Colonic mucosa (tissue), 4 donors: Measurements from ENCODE around the gene OR7D2. TPM values are rescaled to one million over a fixed set of nuclear protein-coding genes. Genes with fewer than 3 reads are reported as not detected.
A peak's percentile ranks its signal among the peaks of the same experiment; 100 is the strongest.

ENCODE experiments used
- DNase-seq: peaks from one replicate; pipeline ENCODE4 v3.0.0-alpha.2; 2020
- H3K27ac ChIP-seq: fragments of 200-600 bp; one replicate; pipeline ENCODE4 v1.8.0; 2021
- H3K27me3 ChIP-seq: fragments of 200-600 bp; one replicate; pipeline ENCODE4 v1.8.0; 2021
- H3K36me3 ChIP-seq: fragments of 200-600 bp; one replicate; pipeline ENCODE4 v1.8.0; 2021
- H3K4me1 ChIP-seq: fragments of 200-600 bp; one replicate; pipeline ENCODE4 v1.8.0; 2021; ENCODE audit warnings: mild to moderate bottlenecking
- H3K4me3 ChIP-seq: fragments of 200-600 bp; one replicate; pipeline ENCODE4 v1.8.0; 2021
- H3K9ac ChIP-seq, 2 donors: one replicate each; pipeline ENCODE4 v1.7.0; 2013; ENCODE audit warnings: control low read depth in 2 of 2, low read depth in 2 of 2, low read length in 2 of 2
- H3K9me3 ChIP-seq: fragments of 200-600 bp; one replicate; pipeline ENCODE4 v1.8.0; 2021
- intact Hi-C: fragments of 100-400 bp; cut with DNase I; formaldehyde crosslinking; loops from one replicate; pipeline ENCODE4 v1.14.1; 2022
- total RNA-seq, 2 donors: library from RNA; stranded (reverse); fragmentation: NEBNext Ultra II Directional in 1 of 2; extraction: Animal tissue kit (Norgen Biotek cat#: 25700) in 1 of 2; gene quantifications; one replicate each; pipeline ENCODE4 v1.2.1, GENCODE V29; 2021
- TF ChIP-seq, protein P1 (sequence below): fragments of 200-600 bp; IDR thresholded peaks from one replicate; pipeline ENCODE4 v1.8.0; 2022; ENCODE audit warnings: antibody characterized with exemption, mild to moderate bottlenecking
- donor health status: healthy.
- donor health status: DM: no; HTN: no; CAD: no.
- donor health status: DM: no; HTN: no; CAD: no.

The OR7D2 gene
- under 1 TPM; 0.07 to 0.08 TPM for total RNA-seq

DNA sequence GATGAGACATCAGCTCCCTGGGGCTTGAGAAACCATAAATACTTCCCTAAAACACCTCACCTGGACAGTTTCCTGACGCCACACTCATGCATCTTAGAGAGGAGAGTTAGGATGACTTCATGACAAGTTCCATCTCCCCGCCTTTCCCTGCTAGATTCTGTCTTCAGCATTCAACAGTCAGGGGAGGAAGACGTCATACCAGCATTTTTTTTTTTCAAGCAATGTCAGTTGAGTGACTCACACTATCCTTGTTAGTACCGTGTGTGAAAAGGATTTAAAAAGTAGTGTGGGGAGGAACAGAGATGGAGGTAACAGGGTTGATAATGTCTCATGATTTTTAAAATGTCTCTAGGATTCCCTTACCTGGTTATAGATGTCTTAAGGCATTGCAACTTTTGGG lies at the start of gene OR7D2:
Gene OR7D2 (plus strand): TSS at position 79 of the 400 bp plus-strand sequence. CDS start 6,803 bp downstream, outside the sequence.
- DNase-seq = no peak
- no peaks in the 10 kb centered on the region for H3K27me3 ChIP-seq
- TF ChIP-seq, protein P1, sequence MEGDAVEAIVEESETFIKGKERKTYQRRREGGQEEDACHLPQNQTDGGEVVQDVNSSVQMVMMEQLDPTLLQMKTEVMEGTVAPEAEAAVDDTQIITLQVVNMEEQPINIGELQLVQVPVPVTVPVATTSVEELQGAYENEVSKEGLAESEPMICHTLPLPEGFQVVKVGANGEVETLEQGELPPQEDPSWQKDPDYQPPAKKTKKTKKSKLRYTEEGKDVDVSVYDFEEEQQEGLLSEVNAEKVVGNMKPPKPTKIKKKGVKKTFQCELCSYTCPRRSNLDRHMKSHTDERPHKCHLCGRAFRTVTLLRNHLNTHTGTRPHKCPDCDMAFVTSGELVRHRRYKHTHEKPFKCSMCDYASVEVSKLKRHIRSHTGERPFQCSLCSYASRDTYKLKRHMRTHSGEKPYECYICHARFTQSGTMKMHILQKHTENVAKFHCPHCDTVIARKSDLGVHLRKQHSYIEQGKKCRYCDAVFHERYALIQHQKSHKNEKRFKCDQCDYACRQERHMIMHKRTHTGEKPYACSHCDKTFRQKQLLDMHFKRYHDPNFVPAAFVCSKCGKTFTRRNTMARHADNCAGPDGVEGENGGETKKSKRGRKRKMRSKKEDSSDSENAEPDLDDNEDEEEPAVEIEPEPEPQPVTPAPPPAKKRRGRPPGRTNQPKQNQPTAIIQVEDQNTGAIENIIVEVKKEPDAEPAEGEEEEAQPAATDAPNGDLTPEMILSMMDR = no peak
- H3K9me3 ChIP-seq = no peaks in the 10 kb centered on the region
- H3K9ac ChIP-seq = no peak within 1 kb of the TSS
- H3K4me1 ChIP-seq = no peaks in the 10 kb centered on the region
- intact Hi-C loops = no loop called here
- H3K36me3 ChIP-seq = no peaks in the 10 kb centered on the region
- H3K4me3 ChIP-seq = no peak within 1 kb of the TSS
- H3K27ac ChIP-seq = no peak within 1 kb of the TSS

DNA sequence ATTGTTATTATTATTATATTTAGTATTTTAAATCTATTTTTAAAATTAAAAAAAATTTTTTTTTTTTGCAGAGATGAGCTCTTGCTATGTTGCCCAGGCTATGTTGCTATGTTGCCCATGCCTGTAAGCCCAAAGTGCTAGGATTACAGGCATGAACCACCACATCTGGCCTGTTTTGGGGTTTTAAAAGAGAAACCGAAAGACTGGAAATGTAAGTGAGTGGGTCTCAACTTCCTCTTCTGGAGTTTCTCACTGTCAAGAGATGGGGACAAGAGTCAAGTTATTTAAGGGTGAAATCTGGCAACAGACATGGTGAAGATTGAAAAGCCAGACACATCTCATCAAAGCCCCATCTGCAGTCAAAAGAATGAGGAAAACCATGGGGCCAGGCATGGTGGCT lies 47.8 kb upstream of the OR7D2 start:
- Histone ChIP-seq H3K9ac (no peak overlapping the region), H3K4me3 (no peak overlapping the region), H3K4me1 (no peaks in the 10 kb centered on the region), H3K27ac (no peak overlapping the region), H3K36me3 (no peaks in the 10 kb centered on the region), H3K27me3 (no peaks in the 10 kb centered on the region), H3K9me3 (no peaks in the 10 kb centered on the region)
- intact Hi-C loops = loop anchor here (10.0 kb wide), 1 partner anchor 664 kb away; no protein-coding TSS in a partner anchor
- TF ChIP-seq, protein P1 = no peak
- DNase-seq = no peak

DNA sequence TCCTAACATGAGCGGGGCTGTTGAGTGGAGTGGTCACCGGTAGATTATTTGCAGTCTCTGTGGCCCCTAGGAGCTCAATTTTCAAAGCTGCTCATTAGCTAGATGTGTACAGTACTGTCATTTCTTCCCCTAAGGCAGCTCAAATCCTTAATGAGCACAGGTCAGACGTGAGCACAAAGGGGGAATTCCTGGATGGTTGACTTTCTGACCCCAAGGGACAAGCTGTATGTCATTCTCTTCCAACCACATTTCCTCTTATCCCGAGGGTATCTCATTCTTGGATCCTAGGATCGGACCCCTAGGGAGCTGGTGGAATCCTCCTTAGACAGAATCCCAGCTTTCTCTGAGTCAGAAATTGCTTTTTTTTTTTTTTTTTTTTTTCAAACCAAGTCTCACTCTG lies 46.4 kb upstream of the OR7D2 start:
- H3K9ac ChIP-seq = no peak overlapping the region
- no peak overlapping the region for H3K27ac ChIP-seq
- TF ChIP-seq, protein P1 = no peak
- no peaks in the 10 kb centered on the region for H3K4me1 ChIP-seq
- H3K4me3 ChIP-seq = no peak overlapping the region
- intact Hi-C loops = loop anchor here (10.0 kb wide), 1 partner anchor 662 kb away; no protein-coding TSS in a partner anchor
- H3K9me3 ChIP-seq = no peaks in the 10 kb centered on the region
- H3K36me3 ChIP-seq = no peaks in the 10 kb centered on the region
- no peak for DNase-seq
- H3K27me3 ChIP-seq = no peaks in the 10 kb centered on the region

DNA sequence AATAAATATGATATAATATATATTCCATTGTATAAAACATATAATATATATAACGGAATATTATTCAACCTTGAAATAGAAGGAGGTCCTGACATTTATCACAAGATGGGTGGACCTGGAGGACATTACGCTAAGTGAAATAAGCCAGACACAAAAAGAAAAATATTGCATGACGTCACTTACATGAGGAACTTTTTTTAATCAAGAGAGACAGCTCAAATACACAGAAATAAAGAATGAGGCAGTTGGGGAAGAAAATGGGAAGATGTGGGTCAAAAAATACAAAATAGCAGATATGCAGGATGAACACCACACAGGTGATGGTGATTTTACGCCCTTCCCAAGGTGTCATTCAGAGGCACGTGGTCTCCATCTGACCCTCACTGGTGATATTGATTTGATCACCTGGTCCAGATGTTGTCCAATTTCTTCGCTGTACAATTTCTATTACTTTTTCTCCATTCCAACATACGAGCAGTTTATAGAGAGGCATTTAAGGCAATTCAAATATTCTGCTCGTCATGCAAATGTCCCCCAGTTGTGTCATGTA lies 39.1 kb upstream of the OR7D2 start:
- Histone ChIP-seq H3K36me3 (no peaks in the 10 kb centered on the region), H3K27ac (no peak overlapping the region), H3K9me3 (no peaks in the 10 kb centered on the region), H3K27me3 (no peaks in the 10 kb centered on the region), H3K4me1 (peaks cover 6% of the 10 kb centered on the region), H3K4me3 (peak overlapping the region; percentile 86), H3K9ac (peak overlapping the region; percentile 94 to 96)
- TF ChIP-seq, protein P1 = no peak
- intact Hi-C loops = loop anchor here (10.0 kb wide), 1 partner anchor 655 kb away; no protein-coding TSS in a partner anchor
- DNase-seq = no peak

DNA sequence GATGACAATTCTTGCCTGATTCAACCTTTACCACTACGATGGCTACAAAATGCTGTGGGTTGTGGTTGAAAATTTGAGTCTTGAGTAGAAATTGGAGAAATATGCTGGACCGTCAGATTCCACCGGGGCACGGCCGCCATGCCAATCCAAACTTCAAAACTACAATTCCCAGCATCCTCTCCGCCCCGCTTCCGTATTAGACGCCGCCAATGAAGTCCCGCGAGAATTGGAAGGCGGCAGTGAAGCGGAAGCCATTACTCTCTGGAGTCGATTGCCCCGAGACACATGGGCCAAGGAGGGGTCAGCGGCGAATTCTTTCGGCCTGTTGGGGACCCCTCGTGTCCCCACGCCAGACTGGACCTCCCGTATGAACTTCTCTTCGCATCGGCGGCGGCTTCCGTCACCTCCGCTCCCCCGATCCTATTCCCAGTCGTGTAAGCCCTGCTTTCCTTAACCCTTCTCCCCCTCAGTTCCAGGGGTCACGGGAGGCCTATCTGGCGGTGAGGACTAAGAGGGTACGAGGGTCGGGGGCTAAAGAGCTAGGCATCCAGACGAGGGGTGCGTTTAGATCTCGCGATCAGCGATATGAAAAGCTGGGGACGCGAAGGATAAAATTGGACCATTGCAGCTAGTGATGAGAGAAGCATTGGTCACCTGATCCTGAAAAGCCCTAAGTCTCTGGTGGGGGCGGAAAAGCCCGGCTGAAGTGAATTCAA lies 38.5 kb upstream of the OR7D2 start, which contains the start of gene ZNF317:
Gene ZNF317 (plus strand): TSS at position 239 of the 716 bp plus-strand sequence. CDS start 15,620 bp downstream, outside the sequence.
- Histone ChIP-seq H3K27me3 (no peaks in the 10 kb centered on the region), H3K9me3 (peaks cover 3% of the 10 kb centered on the region), H3K27ac (peak within 1 kb of the TSS; percentile 70), H3K4me1 (peaks cover 6% of the 10 kb centered on the region), H3K36me3 (no peaks in the 10 kb centered on the region), H3K4me3 (peak within 1 kb of the TSS; percentile 86), H3K9ac (peak within 1 kb of the TSS; percentile 94 to 96)
- peak; percentile 97 for DNase-seq
- TF ChIP-seq, protein P1 = no peak
- intact Hi-C loops = no loop called here
